Embryonic facial prominence (tissue), 1 donor: ENCODE data around the gene ATRN.

Source experiments
- DNase-seq: peaks from one replicate; pipeline ENCODE4 v3.0.0-alpha.2; 2016; ENCODE audit errors: extremely low spot score

ATRN gene

GRCh38 chr20:3658019-3658715 is 187.3 kb downstream of the ATRN start:
- DNase-seq, result no peak

DNA sequence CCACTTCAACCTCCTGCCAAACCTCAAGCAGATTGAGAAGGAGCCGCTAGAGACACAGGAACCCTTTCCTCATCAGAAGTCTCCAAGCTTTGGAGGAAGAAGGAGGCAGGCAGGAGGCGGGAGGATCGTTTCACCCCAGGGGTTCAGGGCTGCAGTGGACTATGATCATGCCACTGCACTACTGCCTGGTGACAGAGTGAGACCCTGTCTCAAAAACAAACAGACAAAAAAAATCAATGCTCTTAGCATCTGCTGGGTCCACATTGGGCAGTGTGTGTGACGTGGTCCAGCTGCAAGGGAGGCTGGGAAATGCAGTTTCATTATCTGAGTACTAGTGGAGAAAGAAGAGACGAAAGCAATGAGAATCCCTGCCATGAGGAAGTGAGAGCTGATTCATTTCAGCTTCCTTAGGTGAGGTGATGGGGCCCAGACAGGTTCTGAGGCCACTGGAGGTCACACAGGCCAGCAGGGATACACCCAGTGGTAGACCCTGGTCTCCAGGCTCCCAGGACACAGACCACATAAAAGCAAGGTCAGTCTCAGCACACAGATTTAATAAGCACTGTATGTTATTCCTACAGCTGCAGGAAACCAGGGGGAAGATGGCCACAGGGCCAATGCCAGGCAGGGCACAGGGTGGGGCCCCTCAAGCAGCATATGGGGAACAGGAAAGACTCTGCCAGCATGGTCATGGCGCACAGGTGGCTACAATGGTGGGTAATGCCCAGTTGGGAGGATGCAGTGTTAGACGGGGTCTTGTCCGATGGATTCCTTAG is 188.1 kb downstream of the ATRN start:
- no peak for DNase-seq

DNA sequence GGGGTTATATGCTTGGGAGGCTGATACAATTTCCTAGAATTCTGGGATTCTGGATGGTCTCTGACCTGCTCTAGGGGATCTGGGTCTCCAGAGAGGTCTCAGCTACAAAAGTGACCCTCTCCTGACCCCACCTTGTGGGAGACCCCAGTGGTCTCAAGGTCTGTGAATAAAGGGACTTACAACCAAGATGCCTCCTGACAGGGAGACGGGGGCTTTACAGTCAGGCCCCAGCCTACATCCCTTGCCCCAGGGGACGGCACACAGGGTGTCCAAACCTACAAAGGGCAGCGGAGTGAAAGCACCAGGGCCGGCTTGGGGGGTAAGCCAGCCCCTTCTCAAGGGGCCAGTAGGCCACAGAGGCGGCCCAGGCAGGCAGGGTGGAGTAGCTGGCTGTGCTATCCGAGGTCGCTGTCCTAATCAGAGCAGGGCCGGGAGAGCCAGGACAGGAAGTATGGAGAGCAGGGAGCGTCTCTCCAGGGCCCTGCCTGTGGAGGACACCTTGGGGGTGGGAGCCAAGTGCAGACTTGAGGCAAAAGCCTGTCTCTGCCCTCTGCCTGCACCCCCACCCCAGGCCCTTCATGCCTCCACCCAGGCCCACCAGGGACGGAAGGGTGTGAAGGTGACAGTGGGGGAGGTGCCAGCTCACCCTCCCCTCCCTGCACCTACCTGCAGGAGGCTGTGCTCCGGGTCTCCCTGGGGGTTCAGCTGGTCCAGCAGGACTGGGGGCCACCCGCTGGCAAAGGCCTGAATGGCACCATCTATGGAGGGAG is 188.9 kb downstream of the ATRN start:
- DNase-seq, result no peak

DNA sequence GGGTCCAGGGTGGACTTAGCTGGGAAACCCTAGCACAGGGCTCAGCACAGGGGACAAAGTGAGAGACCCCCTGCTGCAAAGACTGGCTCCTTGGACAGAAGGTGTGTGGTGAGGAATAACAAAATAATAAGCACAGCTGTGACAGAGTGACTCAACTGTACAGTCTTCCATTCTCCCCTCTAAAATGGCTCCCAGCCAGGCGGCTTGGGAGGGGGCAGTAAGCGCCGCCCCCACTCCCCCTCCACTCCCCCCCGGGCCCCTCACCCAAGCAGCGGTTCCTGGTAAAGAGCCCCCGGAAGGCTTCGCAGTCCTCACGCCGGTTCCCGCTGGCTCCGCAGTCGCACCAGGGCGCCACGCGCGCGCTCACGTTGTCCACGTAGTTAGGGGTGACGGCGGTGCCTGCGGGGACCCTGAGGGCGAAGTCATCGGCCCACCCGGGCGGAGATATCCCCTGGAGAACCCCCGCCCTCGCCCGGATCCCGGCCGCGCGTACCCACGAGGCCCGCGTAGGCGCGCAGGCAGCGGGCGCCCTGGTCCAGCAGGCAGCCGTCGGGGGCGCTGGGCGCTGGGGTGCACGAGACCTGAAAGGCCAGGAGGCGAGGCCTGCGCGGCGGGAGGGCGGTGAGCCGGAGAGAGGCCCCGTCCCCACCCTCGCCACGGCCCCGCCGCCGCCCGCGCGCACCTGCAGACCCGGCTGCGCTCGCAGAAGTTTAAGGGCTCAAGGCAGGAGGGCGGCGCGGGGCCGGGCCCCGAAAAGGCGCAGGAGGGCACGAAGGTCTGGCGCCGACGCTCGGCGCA is 189.6 kb downstream of the ATRN start:
- no peak for DNase-seq

DNA sequence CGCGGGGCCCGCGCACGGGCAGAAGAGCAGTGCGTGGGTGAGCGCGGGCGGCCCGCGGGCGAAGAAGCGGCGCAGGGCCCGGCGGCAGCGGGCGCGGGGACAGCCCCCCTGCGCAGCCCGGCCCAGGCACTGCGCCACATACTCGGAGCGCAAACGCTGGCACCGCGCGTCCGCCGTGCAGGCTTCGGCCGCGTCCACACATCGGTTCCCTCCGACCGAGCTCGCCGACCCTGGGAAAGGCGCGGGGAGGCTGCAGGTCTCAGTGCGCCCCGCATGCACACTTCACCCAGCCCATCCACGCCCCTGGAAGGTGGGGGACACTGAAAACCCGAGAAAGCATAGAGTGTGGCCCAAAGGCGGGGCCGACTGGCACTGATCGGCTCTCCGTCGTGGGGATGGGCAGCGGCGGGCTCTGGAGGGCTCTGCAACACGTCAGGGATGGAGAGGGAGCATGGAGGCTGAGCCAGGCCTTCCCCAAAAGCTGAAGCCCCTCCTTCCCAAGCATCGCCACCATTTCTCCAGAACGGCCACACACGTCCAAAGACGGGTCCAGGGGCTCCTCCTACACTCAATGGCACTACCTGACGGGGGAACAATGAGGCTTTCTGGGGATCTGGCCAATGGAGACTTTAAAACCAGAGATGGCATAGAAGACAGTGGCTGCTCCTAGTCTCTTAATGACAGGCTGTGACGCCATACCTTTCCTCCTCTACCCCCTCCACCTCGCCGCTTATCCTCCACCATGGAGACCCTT is 190.4 kb downstream of the ATRN start:
- DNase-seq, result no peak

GRCh38 chr20:3661814-3662665 is 191.2 kb downstream of the ATRN start:
- DNase-seq, result no peak

GRCh38 chr20:3663031-3663701 is 192.3 kb downstream of the ATRN start, which contains the start of gene GFRA4:
Gene GFRA4 (minus strand): TSS chr20:3663399. CDS start chr20:3663399, 0 bp downstream.
- DNase-seq, result no peak

- DNase-seq, result no peak
Observed at GRCh38 chr20:3663858-3664257, 193.0 kb downstream of the ATRN start.

GRCh38 chr20:3667434-3668037 is 196.7 kb downstream of the ATRN start:
- no peak for DNase-seq

DNA sequence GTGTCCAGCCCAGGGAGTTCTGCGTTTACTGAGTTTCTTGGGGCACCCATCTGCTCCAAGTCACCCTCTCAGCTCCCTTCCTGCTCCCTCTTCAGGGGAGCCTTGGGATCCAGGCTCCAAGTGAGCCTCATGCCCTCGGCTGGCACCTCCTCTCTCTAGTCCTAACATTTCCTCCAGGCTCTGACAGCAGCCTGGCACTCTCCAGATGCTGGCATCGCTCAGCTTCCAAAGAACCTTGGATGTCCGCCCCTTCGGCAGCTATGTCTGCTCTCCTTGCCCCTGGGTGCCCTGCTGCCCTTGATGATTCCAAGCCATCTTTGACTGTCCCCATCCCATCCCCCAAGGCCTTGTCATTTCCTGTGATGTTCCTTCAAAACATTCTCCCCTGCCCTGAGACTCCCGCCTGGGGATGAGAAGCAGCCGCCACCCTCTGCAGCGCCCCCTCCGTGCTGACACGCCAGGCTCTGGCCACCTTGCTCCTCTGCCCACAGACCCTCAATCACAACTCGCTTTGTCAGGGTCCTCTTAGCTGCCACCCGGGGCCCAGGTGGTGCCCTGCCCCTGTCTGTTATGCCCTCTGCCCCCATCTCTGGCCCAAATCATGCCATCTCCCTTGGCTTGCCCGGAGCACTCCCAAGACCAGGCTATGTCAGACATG is 199.0 kb downstream of the ATRN start:
- no peak for DNase-seq

DNA sequence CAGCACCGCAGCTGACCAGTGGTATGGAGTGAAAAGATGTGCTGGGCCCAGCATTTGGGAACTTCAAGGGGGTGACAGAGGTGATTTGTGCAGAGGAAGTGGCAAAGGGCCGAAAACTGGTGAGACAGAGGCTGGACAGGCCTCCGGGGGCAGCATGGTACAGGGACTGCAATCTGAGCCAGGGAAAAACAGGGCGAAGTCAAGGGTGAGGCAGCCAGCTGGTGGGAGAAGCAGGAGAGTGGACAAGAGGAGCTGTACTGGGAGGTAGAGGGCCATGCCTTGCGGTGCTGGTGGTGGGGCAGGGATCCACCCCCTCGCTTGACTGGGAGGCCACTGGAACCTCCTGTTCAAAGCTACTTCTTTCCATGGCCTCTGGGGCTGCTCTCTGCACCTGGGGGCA is 199.7 kb downstream of the ATRN start:
- no peak for DNase-seq

- DNase-seq, result no peak
Observed at GRCh38 chr20:3670945-3671344, 200.1 kb downstream of the ATRN start.

DNA sequence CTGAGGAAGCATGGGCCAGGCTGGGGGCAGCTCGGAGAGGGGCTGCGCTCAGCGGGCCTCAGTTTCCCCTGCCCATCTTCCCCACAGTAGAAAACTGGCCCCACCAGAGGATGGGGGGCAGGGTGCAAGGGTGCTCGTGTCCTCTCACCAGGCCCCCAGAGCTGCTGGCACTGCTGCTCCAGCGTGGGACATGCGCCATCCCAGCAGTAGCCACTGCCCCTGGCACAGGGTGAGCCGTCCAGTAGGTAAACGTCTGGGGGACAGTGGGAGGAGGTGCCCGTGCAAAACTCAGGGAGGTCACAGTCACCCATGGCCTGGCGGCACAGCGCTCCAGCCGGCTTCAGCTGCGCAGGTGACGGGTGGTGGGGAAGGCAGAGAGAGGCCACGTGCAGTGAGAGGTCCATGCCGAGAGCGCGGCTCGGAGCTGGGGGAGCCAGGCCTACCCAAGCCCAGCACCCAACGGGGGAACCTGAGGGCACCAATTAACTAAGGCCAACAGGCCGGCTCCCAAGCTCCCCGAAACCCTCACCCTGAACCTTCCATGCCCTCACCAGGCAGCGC is 201.2 kb downstream of the ATRN start:
- no peak for DNase-seq

DNA sequence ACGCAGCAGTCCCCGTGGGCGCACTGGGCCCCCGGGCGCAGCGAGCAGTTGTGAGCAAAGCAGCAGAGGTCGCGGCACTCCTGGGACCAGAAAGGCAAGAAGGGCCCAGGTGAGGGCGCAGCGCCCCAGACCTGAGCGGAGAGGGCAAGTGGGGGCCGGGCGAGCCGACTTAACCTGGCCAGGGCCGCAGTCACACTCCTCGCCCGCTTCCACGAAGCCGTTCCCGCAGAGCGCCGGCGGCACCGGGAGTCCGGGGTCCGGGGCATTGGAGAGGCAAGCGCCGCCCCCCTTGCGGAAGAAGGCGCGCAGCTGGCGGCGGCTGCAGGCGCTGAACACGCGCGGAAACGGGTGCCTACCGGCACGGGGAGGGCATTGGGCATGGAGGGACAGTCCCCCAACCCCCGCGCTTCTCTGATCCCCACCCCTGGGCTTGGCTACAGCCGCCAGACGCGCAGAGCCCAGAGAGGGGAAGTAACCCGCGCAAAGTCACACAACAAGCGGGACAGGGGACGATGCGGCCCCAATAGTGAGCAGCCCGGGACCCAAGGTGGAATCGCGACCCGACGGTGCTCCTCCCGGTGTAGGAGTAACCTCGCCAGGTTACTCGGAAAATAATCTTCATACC is 201.8 kb downstream of the ATRN start:
- DNase-seq, result no peak

GRCh38 chr20:3673221-3674070 is 202.6 kb downstream of the ATRN start:
- DNase-seq, result no peak

GRCh38 chr20:3674447-3674846 is 203.6 kb downstream of the ATRN start:
- DNase-seq, result no peak
